HG03378 (cell line): ENCODE measurements around the gene SZRD1.

Experiments
- ATAC-seq: cut with Tn5 transposase; IDR thresholded peaks from one replicate; pipeline ENCODE4 v1.9.1; 2021; ENCODE audit warnings: mild to moderate bottlenecking, moderate library complexity; ENCODE audit not compliant: unreplicated experiment

SZRD1 gene

GRCh38 chr1:16367258-16367967 is 371 bp downstream of the SZRD1 start:
- ATAC-seq: peak; percentile 51

DNA sequence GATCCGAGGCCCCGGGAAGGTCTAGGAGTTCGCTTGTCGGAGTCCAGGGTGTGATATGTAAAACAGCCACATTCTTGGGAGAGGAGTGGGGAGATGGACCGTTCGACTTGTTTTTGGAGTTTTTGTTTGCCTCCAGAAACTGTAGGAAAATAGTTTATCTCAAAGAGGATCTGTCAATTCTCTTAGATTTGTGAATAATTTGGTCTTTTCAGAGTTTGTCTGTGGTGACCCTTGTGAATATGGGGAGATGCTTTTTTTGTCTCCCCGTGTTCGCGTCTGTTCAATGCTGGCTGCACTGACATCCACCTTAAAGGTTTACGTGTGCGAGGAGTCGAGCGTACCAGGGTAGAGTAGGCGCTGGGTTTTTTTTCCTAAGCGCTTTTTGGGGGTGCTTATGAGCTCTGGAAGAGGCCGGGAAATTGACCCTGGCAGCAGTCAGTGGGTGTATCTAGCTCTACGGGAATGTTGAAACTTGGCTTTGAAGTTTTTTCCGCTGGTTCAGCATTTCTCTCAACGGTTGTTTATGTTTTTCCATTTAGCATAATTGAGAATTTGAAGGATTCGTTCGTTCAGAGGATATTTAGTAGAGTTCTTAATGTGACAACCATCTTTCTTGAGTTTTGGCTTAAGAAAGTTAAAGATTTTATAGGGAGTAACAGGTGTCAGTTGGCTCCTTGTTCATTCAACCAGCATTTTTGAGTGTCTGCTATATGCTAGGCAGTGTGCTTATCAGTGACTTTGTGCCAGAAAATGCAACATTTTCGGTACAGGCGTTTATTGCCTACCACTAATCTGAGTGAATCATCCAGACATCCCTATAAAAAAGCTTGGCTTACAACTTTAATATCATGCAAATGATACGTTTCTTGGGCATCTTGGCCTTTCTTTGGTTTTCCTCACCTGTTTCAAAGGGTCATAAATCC is 1.2 kb downstream of the SZRD1 start:
- ATAC-seq: no peak

DNA sequence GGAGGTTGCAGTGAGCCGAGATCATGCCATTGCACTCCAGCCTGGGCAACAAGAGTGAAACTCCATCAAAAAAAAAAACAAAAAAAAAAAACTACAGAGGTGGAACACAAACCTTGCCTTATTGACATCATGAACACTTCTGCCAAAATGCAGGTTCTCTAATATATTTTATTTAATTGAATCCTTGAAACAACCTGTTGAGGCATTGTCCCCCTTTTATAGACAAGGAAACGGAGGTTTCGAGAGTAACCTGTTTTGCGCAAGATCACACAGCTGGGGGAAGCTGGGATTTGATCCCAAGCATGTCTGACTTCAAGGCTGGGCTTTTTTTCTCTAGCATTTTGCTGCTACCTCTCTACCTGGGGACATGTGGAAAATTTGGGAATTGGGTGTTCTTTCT is 2.8 kb downstream of the SZRD1 start:
- ATAC-seq: no peak

- ATAC-seq: no peak
These were observed 4.7 kb downstream of the SZRD1 start for GRCh38 chr1:16371725-16372124.

- no peak for ATAC-seq
These were observed 5.7 kb downstream of the SZRD1 start for GRCh38 chr1:16372535-16373285.

DNA sequence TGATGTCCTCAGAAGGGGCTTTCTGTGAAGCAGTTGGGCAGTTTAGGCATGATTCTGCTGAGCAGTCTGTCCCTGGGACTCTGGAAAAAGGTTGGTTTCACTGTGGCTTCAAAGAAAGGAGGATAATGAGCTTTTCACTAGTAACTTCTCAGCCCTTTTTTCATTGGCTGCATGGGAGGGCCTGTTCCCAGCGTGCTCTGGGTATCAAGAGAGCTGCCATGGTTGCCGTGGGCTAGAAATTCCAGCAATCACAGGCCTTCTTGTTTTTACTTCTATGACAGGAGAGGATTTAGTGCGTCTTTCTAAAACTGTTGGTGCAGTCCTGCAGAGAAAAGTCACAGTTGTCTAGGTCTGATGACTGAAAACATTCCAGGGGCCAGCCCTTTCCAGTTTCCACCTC is 7.2 kb downstream of the SZRD1 start:
- ATAC-seq: no peak

GRCh38 chr1:16375521-16376340 is 8.7 kb downstream of the SZRD1 start:
- no peak for ATAC-seq

- ATAC-seq: no peak
These were observed 9.9 kb downstream of the SZRD1 start for GRCh38 chr1:16376971-16377370.

DNA sequence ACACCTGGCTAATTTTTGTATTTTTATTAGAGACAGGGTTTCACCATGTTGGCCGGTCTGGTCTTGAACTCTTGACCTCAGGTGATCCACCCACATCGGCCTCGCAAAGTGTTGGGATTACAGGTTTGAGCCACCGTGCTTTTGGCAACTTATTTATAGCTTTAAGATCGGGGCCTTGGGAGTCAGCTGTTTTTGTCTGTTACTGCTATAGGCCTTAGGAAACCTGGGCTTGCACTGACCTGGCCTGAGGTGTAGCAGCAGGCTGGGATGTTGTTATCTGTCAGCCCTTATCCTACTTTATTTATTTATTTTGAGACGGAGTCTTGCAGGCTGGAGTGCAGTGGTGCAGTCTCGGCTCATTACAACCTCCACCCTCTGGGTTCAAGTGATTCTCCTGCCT is 11.4 kb downstream of the SZRD1 start:
- ATAC-seq: no peak

DNA sequence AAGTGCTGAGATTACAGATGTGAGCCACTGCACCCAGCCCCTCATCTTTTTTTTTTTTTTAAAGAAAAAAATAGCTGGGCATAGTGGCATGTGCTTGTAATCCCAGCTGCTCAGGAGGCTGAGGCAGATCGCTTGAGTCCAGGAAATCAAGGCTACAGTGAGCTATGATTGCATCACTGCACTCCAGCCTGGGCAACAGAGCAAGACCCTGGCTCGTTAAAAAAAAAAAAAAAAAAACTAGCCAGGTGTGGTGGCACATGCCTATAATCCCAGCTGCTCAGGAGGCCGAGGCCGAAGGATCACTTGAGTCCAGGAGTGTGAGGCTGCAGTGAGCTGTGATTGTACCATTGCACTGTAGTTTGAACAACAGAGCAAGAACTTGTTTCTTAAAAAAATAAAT is 13.8 kb downstream of the SZRD1 start:
- ATAC-seq: no peak

DNA sequence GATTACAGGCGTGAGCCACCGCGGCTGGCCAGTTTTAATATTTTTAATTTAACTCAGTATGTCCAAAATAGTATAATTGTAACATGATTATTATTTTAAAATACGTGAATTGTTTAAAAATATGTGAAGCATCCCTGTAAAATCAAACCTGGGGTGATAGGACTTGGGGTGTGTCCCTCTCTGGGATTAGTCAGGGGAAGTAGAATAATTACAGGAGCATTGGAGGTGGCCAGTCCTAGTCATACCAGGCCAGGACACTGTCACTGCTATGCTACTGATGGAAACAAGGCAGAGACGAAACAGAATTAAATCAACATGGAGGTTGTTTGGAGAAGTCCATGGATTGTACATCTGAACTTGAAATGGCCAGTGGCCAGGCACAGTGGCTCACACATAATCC is 16.8 kb downstream of the SZRD1 start:
- no peak for ATAC-seq

DNA sequence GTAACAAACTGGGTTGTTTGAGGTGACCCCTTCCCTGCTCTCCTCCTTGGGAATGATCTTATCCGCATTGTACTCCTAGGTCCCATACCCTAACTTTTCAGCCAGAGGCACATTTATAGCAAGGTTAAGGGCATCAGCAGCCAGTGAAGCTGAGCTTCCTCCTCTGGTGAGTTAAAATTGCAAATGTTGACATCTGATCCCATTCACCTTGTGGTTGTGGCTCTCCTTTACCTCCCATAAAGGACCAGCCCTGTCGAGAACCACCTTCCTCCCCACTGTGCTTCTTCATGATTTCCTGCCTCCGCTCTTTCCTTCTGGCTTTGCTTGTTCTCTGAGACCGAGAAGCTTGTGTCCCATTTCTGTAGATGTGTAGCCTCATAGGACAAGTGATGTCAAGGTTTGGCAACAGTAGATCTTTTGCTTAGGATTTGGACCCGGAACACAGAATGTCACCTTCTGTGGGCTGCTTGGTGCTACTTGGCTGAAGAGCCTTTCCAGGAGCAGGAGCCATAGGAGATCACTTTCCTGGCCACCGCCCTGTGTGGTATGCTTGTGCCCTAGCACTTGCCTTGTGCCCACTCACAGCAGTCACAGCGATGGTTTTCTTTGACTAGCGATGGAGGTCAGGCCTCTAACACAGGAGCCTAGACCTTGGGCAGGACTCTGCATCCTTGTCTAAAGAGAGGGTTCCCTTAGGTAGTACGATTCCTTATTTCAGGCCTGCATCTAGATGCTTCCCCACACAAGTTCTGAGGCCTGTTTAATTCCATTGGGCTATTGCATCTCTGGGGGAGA is 18.8 kb downstream of the SZRD1 start:
- ATAC-seq: no peak

DNA sequence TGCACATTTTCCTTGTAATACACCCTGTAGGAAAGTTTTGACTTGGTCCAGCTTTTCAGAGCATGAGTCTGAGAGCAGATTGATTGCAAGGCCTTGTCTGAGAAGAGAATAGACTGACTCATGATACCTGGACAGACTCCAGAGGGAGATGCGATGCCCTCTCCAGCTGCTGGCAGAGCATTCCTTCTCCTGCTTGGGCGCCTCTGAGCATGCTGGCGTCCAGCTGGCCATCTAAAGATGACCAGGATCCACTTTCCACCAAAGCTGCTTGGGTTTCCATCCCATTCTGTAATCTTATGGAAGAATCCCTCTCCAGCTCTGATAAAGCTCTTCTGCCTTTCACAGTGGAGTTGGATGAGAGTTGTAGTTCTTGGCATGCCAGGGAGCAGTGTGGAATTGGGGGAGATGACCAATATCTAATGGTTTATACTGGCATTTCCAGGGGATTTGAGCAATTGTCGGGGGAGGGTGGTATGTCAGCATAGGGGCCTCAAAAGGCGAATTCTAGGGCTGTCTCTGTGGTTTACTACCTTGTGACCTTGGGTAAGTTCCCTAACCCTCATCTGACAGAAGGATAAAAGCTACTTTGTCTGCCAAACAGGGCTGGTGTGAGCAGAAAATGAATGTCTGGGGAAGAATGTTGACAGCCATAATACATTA is 19.5 kb downstream of the SZRD1 start:
- ATAC-seq: no peak

DNA sequence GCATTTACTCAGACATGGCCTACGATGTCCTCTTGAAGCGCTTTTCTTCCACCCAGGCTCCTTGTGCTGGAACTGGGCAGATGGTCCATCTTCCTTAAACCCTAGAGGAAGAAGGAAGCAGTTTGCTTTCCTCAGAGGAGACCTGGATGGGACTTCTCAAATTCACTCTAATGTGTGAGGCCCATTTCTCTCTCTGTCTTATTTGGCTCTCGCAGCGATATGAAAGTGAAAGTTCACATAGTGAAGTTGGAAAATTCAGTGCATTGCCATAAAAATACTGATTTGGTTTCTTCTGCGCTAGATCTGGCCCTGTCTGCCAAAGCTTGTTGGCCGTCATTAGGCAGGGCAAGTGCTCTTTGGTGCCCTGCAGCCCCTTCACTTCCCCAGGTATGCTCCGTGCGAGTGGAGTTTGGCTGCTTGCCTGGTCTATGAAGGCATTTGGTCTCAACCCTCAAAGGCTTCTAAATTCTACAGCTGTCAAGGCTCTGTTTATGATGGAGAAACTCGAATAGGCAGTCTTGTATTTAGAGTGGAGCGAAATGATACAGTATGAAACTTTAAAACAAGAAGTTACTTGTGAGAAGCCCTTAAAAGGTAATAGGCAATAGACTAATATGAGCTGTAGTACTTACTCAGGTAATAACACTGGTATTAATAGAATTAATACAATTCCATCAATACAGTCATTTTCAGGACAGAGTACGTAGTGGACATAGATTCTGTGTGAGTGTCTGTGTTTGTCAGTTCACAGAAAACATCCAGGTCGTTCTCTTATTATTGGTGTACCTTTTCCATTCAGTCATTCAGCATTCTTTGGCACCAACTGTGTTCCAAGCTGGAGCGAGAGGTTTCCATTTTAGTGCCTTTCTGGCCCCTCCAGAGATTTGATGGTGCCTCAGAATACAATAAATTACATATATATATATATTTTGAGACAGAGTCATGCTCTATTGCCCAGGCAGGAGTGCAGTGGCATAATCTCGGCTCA is 20.5 kb downstream of the SZRD1 start:
- ATAC-seq: no peak

DNA sequence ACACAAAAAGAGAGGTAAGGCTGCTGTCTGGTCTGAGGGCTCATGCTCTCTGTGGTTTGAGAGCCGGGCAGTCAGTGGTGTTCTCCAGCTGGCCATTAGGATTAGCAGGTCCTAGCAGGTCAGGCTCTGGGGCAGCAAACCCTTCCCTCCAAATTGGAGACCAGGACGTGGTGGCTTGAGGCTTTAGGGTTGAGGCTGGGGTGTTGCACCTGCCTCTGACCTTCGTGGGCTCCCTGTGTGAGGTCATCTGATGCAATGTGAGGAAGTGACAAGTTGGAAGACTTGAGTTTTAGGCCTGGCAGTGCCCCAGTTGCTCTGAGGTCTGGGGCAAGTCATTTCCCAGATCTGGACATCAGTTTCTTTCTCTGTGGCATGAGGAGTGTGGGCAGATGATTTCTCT is 24.4 kb downstream of the SZRD1 start:
- no peak for ATAC-seq

DNA sequence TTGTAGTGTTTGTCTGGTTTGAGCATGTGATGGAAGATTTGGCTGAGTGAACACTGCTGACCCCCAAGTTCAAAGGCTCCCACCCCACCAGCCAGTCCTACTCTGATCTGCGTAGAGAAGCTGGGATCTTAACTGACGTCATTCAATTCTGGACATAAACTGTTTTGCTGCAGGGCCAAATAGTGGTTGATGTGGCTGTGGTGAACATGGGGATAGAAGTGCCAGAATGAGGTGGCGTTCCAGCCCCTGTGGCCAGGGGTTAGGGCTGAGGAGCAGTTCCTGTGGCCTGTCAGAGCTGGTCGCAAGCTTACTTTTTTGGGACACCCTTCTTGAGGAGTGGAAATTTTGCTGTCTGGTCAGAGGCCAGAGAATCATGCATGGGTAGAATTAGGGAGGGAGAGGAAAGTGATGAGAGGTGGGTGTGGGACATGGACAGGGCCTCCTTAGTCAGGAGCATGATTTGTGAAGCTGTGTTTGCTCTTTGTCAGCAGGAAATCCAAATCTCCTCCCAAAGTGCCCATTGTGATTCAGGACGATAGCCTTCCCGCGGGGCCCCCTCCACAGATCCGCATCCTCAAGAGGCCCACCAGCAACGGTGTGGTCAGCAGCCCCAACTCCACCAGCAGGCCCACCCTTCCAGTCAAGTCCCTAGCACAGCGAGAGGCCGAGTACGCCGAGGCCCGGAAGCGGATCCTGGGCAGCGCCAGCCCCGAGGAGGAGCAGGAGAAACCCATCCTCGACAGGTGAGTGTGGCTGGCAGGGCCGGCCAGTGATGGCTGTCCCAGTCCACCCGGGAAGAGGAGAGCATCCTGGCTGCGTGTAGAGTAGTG is 25.9 kb downstream of the SZRD1 start:
- no peak for ATAC-seq
